K562 (cell line): Measurements from ENCODE around the gene PINK1. TPM values are rescaled to one million over a fixed set of nuclear protein-coding genes. Genes with fewer than 3 reads are reported as not detected.

ENCODE experiments used
- ATAC-seq: fragments of 200-7000 bp; cut with Tn5 transposase; 3 replicates; pipeline ENCODE4 v1.9.1; 2020; ENCODE audit warnings: moderate library complexity
- BruUV-seq: library from RNA; stranded (reverse); fragments of 400-500 nt; replicated peaks from 2 replicates; lab custom pipeline; 2021; lab: Mats Ljungman, UMichigan
- CTCF ChIA-PET: fragments of 300-600 bp; formaldehyde crosslinking; extraction: SDS; loops from one replicate; lab custom pipeline; 2021; ENCODE audit warnings: low intra/inter-chr PET ratio; lab: Yijun Ruan, JAX
- POLR2A ChIA-PET: fragments of 300-600, 350-650 bp; sonication (Branson Sonifier 250); formaldehyde crosslinking; extraction: SDS; loops from one replicate; lab custom pipeline; 2021; ENCODE audit warnings: antibody characterized with exemption, inconsistent platforms; lab: Yijun Ruan, JAX
- DNase-seq, 4 experiments: peaks; one replicate each; pipeline versions ENCODE4 v3.0.0 to v3.0.0-alpha.2; 2011 to 2018; ENCODE audit warnings: low spot score in 3 of 4, mixed read lengths in 3 of 4; ENCODE audit errors: extremely low read depth in 1 of 4
- FAIRE-seq: peaks from 2 replicates; lab custom pipeline; 2011; peaks lifted over from hg19 to GRCh38; lab: Jason Lieb, UNC
- H2AFZ ChIP-seq: 2 replicates; pipeline ENCODE4 v1.6.0; 2011; ENCODE audit warnings: low read depth, low read length, control low read depth, inconsistent platforms
- H3K27ac ChIP-seq: fragments of 200-600 bp; 3 replicates; pipeline ENCODE4 v1.8.0; 2011; ENCODE audit warnings: low read depth, mild to moderate bottlenecking, control low read depth, inconsistent platforms, low read length, moderate library complexity, mixed read lengths; ENCODE audit errors: extremely low read depth
- H3K27me3 ChIP-seq, 2 experiments: fragments of 300-600 bp in 1 of 2; 2 replicates in 1 of 2; 3 replicates in 1 of 2; pipeline versions ENCODE4 v1.6.0 to v1.8.0; 2011; ENCODE audit warnings: inconsistent platforms in 2 of 2, low read length in 2 of 2, mild to moderate bottlenecking in 1 of 2, mixed read lengths in 1 of 2, moderate library complexity in 1 of 2; ENCODE audit not compliant: control insufficient read depth in 2 of 2, insufficient read depth in 2 of 2
- H3K36me3 ChIP-seq: fragments of 300-600 bp; 3 replicates; pipeline ENCODE4 v1.8.0; 2011; ENCODE audit warnings: mild to moderate bottlenecking, low read length, inconsistent platforms; ENCODE audit not compliant: control insufficient read depth, insufficient read depth
- H3K4me1 ChIP-seq, 2 experiments: fragments of 200-600 bp in 1 of 2; replicated peaks in 1 of 2; 2 replicates in 1 of 2; 3 replicates in 1 of 2; pipeline versions ENCODE4 v1.5.1 to v1.8.0; 2011; ENCODE audit warnings: inconsistent platforms in 2 of 2, low read length in 2 of 2, mild to moderate bottlenecking in 1 of 2, mixed read lengths in 1 of 2, moderate library complexity in 1 of 2; ENCODE audit not compliant: control insufficient read depth in 2 of 2, insufficient read depth in 2 of 2
- H3K4me2 ChIP-seq: 2 replicates; pipeline ENCODE4 v1.6.1; 2011; ENCODE audit warnings: low read length, control low read depth, inconsistent platforms, mixed read lengths; ENCODE audit not compliant: insufficient read depth
- H3K4me3 ChIP-seq: fragments of 200-600 bp; sonication (generic), shearing (Covaris generic); 2 replicates; pipeline ENCODE4 v1.5.1; 2016; ENCODE audit warnings: control low read depth, inconsistent platforms
- H3K79me2 ChIP-seq: fragments of 200-600 bp; 3 replicates; pipeline ENCODE4 v1.8.0; 2011; ENCODE audit warnings: low read length, inconsistent platforms; ENCODE audit not compliant: control insufficient read depth, insufficient read depth
- H3K9ac ChIP-seq, 2 experiments: 2 replicates each; pipeline versions ENCODE4 v1.6.0 to v1.6.1; 2011; ENCODE audit warnings: low read depth in 2 of 2, low read length in 2 of 2, control low read depth in 1 of 2, inconsistent platforms in 1 of 2, mild to moderate bottlenecking in 1 of 2, mixed read lengths in 1 of 2; ENCODE audit not compliant: insufficient read depth in 1 of 2
- H3K9me1 ChIP-seq: one replicate; pipeline ENCODE4 v1.6.0; 2011; ENCODE audit warnings: inconsistent platforms, mild to moderate bottlenecking, low read length, moderate library complexity; ENCODE audit not compliant: control insufficient read depth, insufficient read depth
- H3K9me3 ChIP-seq: replicated peaks from 2 replicates; pipeline ENCODE4 v1.5.1; 2011; ENCODE audit warnings: low read depth, low read length, inconsistent platforms; ENCODE audit not compliant: control insufficient read depth, insufficient read depth
- H4K20me1 ChIP-seq: replicated peaks from 2 replicates; pipeline ENCODE4 v1.6.1; 2011; ENCODE audit warnings: low read length, inconsistent platforms, mixed read lengths; ENCODE audit not compliant: control insufficient read depth, insufficient read depth
- BHLHE40 ChIP-seq: IDR thresholded peaks from 2 replicates; pipeline ENCODE4 v1.6.1; 2011; ENCODE audit warnings: low read length, improper control_type of control experiment
- GABPB2 ChIP-seq: fragments of 250-450 bp; sonication (Bioruptor Pico); conservative IDR thresholded peaks from 2 replicates; pipeline ENCODE4 v1.5.1; 2021; ENCODE audit warnings: mild to moderate bottlenecking
- HEY1 ChIP-seq: fragments of 250-450 bp; sonication (Bioruptor Pico); IDR thresholded peaks from 2 replicates; pipeline ENCODE4 v1.5.0; 2020; ENCODE audit warnings: mild to moderate bottlenecking, moderate library complexity, borderline replicate concordance
- IRF2 ChIP-seq: sonication (generic); formaldehyde crosslinking; IDR thresholded peaks from 2 replicates; pipeline ENCODE4 v1.8.1; 2022; ENCODE audit warnings: mild to moderate bottlenecking, missing genetic modification reagents
- KLF1 ChIP-seq: fragments of 450-650 bp; IDR thresholded peaks from 2 replicates; pipeline ENCODE4 v1.6.1; 2016; ENCODE audit warnings: missing genetic modification characterization, missing compliant biosample characterization
- MIER1 ChIP-seq: fragments of 450-650 bp; IDR thresholded peaks from 2 replicates; pipeline ENCODE4 v1.6.1; 2016; ENCODE audit warnings: antibody characterized with exemption, mild to moderate bottlenecking, low read depth
- MTA1 ChIP-seq: fragments of 450-650 bp; IDR thresholded peaks from 2 replicates; pipeline ENCODE4 v1.6.1; 2017; ENCODE audit warnings: borderline replicate concordance
- PKNOX1 ChIP-seq: fragments of 450-650 bp; IDR thresholded peaks from 2 replicates; pipeline ENCODE4 v1.6.1; 2016
- PML ChIP-seq: IDR thresholded peaks from 2 replicates; pipeline ENCODE4 v1.6.1; 2012; ENCODE audit warnings: low read length, inconsistent platforms
- RAD51 ChIP-seq: fragments of 450-650 bp; IDR thresholded peaks from 2 replicates; pipeline ENCODE4 v1.7.1; 2016; ENCODE audit warnings: low read depth, mild to moderate bottlenecking, borderline replicate concordance
- SNAPC5 ChIP-seq: fragments of 250-450 bp; sonication (Bioruptor Pico); IDR thresholded peaks from 2 replicates; pipeline ENCODE4 v1.8.0; 2021; ENCODE audit warnings: moderate library complexity, mild to moderate bottlenecking, inconsistent platforms
- TBP ChIP-seq: optimal IDR thresholded peaks from 2 replicates; pipeline ENCODE3; 2011; ENCODE audit warnings: low read depth, low read length, improper control_type of control experiment
- TCF3 ChIP-seq: sonication (generic); formaldehyde crosslinking; IDR thresholded peaks from 2 replicates; pipeline ENCODE4 v1.4.0; 2020; ENCODE audit warnings: mild to moderate bottlenecking, missing genetic modification reagents
- THRAP3 ChIP-seq: fragments of 450-650 bp; IDR thresholded peaks from 2 replicates; pipeline ENCODE4 v1.6.1; 2016; ENCODE audit warnings: mild to moderate bottlenecking, inconsistent platforms, borderline replicate concordance
- ZEB2 ChIP-seq: fragments of 450-650 bp; IDR thresholded peaks from 2 replicates; pipeline ENCODE4 v1.6.1; 2016
- ZKSCAN8 ChIP-seq: fragments of 200-800 bp; sonication (Bioruptor generic); IDR thresholded peaks from 2 replicates; pipeline ENCODE4 v1.6.1; 2016; ENCODE audit warnings: missing genetic modification characterization, missing compliant biosample characterization
- ZNF277 ChIP-seq: fragments of 250-450 bp; sonication (Bioruptor Pico); IDR thresholded peaks from 2 replicates; pipeline ENCODE4 v1.8.0; 2022; ENCODE audit warnings: inconsistent platforms, mild to moderate bottlenecking, moderate library complexity, borderline replicate concordance
- ZNF511 ChIP-seq: sonication (generic); formaldehyde crosslinking; IDR thresholded peaks from 2 replicates; pipeline ENCODE4 v1.8.0; 2022; ENCODE audit warnings: mild to moderate bottlenecking, missing genetic modification reagents
- WGBS: fragments of 100-300 bp; shearing (Covaris generic); methylation state at CpG from one replicate; pipeline ENCODE4 v1.1.6; 2016; ENCODE audit warnings: low coverage, mixed read lengths; ENCODE audit not compliant: insufficient coverage; ENCODE audit errors: missing lambda C conversion rate; 5-methylcytosine and 5-hydroxymethylcytosine counted together
- in situ Hi-C: fragments of 300-500 bp; cut with MboI; formaldehyde crosslinking; loops from 4 replicates; pipeline ENCODE4 v1.15.0; 2018; ENCODE audit warnings: inconsistent platforms, mixed read lengths
- intact Hi-C: fragments of 100-400 bp; cut with micrococcal nuclease; formaldehyde crosslinking; loops from 2 replicates; pipeline ENCODE4 v1.14.2; 2022
- polyA plus RNA-seq, 8 experiments: library from polyadenylated mRNA; depleted of rRNA in 4 of 8; stranded (reverse) in 5 of 8; unstranded in 3 of 8; fragments of >200 nt; fragmentation: Nextera tagmentation in 2 of 8; fragmentation: Illumina TruSeq in 1 of 8; extraction: Ambion mirVana in 2 of 8; extraction: Trizol in 1 of 8; gene quantifications; 2 replicates each; pipeline versions ENCODE4 v1.2.1 to v1.2.3, GENCODE V29; 2011 to 2014; ENCODE audit warnings: inconsistent platforms in 1 of 8, missing spikeins in 1 of 8
- total RNA-seq, 7 experiments: library from RNA; depleted of rRNA in 6 of 7; stranded (reverse); fragments of >200 nt in 6 of 7; fragmentation: Illumina TruSeq in 2 of 7; extraction: Trizol in 2 of 7; gene quantifications; 2 replicates each; pipeline versions ENCODE4 v1.2.1 to v1.2.3, GENCODE V29; 2011 to 2021; ENCODE audit warnings: low replicate concordance in 1 of 7

PINK1 gene
- total and polyA plus RNA-seq, 9 of the 15 experiments (the other 6 are each of a cell fraction or from before 2014, with no cell fraction given) = 1.5 to 11.3 (median 6.8) TPM

DNA sequence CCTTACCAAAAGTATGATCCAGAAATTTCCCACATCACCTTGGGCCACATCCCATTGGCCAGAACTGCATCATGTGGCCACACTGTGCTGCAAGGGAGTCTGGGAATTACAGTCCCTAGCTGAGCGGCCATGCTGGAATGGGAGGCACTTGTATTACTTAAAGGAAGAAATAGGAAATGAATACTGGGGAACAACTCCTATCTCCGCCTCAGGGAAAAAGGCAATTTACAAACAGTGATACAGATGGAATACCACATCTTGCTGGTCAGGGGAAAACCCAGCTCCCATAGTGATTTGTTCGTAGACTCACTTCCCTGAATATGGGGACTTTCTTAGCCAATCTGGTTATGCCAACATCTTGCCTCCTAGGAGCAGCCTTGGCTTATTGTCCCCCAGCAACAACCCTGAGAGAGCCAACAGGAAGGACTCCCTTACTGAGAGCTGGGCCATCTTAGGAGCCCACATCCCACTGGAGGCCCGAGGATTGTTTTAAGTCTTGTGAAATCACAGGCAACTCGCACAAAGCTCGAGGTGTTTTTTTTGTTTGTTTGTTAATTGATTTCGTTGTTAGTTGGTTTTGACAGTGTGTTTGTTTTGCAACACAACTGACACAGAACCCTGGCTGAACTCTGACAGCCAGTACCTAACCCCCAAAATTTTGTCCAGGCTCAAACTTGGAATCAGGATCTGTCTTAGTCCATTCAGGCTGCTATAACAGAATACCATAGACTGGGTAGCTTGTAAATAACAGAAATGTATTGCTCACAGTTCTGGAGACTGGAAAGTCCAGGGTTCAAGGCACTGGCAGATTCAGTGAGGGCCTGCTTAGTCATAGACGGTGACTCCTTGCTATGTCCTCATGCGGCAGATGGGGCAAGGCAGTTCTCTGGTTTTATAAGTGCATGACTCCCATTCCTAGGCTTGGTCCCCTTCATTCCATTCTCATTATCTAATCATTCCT is 29.5 kb upstream of the PINK1 start (continued):
- TF ChIP-seq ZNF511 (CRISPR knock-in tag) (no peak), TCF3 (no peak), BHLHE40 (no peak), RAD51 (peak; percentile 80), PKNOX1 (no peak), HEY1 (CRISPR knock-in tag) (no peak)

DNA sequence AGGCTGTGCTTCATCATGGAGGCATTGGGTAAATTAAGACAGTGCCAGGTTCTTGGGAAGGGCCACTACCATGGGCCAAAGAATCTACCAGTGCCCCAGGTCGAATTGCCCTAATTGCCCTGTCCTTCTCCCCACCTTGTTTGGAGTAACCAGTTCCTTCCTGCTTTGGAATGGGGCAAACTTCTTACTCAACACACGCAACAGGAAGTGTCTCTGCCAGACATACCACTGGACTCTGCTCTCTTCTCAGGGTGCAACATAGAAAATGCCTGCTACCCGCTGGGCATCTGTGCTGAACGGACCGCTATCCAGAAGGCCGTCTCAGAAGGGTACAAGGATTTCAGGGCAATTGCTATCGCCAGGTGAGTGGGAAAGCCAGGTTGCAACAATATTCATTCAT is 28.6 kb upstream of the PINK1 start:
- FAIRE-seq = no peak
- intact Hi-C loops (no loop called here), in situ Hi-C loops (no loop called here)
- Histone ChIP-seq H3K36me3 (no peaks in the 10 kb centered on the region), H4K20me1 (no peaks in the 10 kb centered on the region), H3K27me3 (peaks cover 20 to 24% of the 10 kb centered on the region in 2 experiments), H3K4me3 (no peak overlapping the region), H2AFZ (no peak overlapping the region), H3K4me1 (no peaks in the 10 kb centered on the region; a peak in 1 of 5 replicates), H3K9ac (no peak overlapping the region), H3K4me2 (no peak overlapping the region), H3K79me2 (no peaks in the 10 kb centered on the region), H3K9me1 (no peaks in the 10 kb centered on the region), H3K9me3 (no peaks in the 10 kb centered on the region), H3K27ac (no peak overlapping the region)
- 25% methylated on average over 7 of the region's 7 CpGs for WGBS
- ChIA-PET POLR2A (interaction anchor here (1.7 kb wide), 1 partner anchor 29 kb away, joined by 5 read pairs; the partner anchor contains the start of gene PINK1), CTCF (no interaction called here)
- no TSS peak for BruUV-seq
- DNase-seq = no peak
- ATAC-seq = no peak
- no peak for TF ChIP-seq TBP
- no peak for TF ChIP-seq ZEB2
- no peak for TF ChIP-seq SNAPC5 (CRISPR knock-in tag)
- no peak for TF ChIP-seq ZKSCAN8 (CRISPR knock-in tag)
- no peak for TF ChIP-seq MTA1
- no peak for TF ChIP-seq GABPB2 (CRISPR knock-in tag)
- TF ChIP-seq KLF1 = no peak
- TF ChIP-seq THRAP3 = no peak
- no peak for TF ChIP-seq MIER1
- TF ChIP-seq PML = no peak
- no peak for TF ChIP-seq ZNF277
- no peak for TF ChIP-seq IRF2
